BE2C (cell line): ENCODE measurements around the gene BPHL.
"Not testable (repeated sequence)": the region's sequence is repeated elsewhere in the genome, so short reads cannot be mapped to it uniquely, and the experiment has no call there.

ENCODE experiments used
- DNase-seq: peaks from one replicate; pipeline ENCODE4 v3.0.0-alpha.2; 2020
- H3K27me3 ChIP-seq: fragments of 250-450 bp; sonication (Bioruptor Pico); 2 replicates; pipeline ENCODE4 v1.5.1; 2020; ENCODE audit warnings: mild to moderate bottlenecking
- H3K36me3 ChIP-seq: fragments of 250-450 bp; sonication (Bioruptor Pico); 2 replicates; pipeline ENCODE4 v1.5.1; 2020; ENCODE audit warnings: mild to moderate bottlenecking
- H3K4me1 ChIP-seq: fragments of 250-450 bp; sonication (Bioruptor Pico); 2 replicates; pipeline ENCODE4 v1.5.1; 2020
- H3K4me3 ChIP-seq: 2 replicates; pipeline ENCODE4 v1.5.1; 2011; ENCODE audit warnings: low read depth, low read length
- H3K9me3 ChIP-seq: fragments of 250-450 bp; sonication (Bioruptor Pico); 2 replicates; pipeline ENCODE4 v1.5.1; 2020
- TF ChIP-seq, protein P1 (sequence below): IDR thresholded peaks from 2 replicates; pipeline ENCODE4 v1.5.1; 2012; ENCODE audit warnings: mild to moderate bottlenecking, low read depth, low read length

BPHL gene

GRCh38 chr6:3136292-3137011, 17.9 kb downstream of the BPHL start:
- Histone ChIP-seq H3K4me3 (no peak overlapping the region), H3K9me3 (no peaks in the 10 kb centered on the region), H3K27me3 (no peaks in the 10 kb centered on the region), H3K36me3 (peaks cover 19% of the 10 kb centered on the region), H3K4me1 (peaks cover 14% of the 10 kb centered on the region)
- no peak for DNase-seq
- TF ChIP-seq, protein P1, sequence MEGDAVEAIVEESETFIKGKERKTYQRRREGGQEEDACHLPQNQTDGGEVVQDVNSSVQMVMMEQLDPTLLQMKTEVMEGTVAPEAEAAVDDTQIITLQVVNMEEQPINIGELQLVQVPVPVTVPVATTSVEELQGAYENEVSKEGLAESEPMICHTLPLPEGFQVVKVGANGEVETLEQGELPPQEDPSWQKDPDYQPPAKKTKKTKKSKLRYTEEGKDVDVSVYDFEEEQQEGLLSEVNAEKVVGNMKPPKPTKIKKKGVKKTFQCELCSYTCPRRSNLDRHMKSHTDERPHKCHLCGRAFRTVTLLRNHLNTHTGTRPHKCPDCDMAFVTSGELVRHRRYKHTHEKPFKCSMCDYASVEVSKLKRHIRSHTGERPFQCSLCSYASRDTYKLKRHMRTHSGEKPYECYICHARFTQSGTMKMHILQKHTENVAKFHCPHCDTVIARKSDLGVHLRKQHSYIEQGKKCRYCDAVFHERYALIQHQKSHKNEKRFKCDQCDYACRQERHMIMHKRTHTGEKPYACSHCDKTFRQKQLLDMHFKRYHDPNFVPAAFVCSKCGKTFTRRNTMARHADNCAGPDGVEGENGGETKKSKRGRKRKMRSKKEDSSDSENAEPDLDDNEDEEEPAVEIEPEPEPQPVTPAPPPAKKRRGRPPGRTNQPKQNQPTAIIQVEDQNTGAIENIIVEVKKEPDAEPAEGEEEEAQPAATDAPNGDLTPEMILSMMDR, result no peak

- peaks cover 19% of the 10 kb centered on the region for H3K36me3 ChIP-seq
These were observed 18.7 kb downstream of the BPHL start for GRCh38 chr6:3137057-3137777.

DNA sequence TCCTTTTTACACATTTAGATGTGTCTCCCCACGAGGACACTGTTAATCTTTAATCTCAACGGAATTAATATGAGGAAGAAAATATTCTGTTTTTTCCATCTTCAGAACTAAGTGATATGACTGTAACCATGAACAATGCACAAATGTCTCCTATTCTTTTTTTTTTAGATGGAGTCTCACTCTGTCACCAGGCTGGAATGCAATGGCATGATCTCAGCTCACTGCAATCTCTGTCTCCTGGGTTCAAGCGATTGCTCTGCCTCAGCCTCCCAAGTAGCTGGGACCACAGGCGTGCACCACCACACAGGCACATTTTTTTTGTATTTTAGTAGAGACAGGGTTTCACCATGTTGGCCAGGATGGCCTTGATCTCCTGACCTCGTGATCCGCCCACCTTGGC, 19.4 kb downstream of the BPHL start:
- Histone ChIP-seq H3K36me3 (peaks cover 23% of the 10 kb centered on the region), H3K4me1 (peaks cover 14% of the 10 kb centered on the region)
- not testable (repeated sequence) for DNase-seq, H3K9me3 ChIP-seq, H3K4me3 ChIP-seq, H3K27me3 ChIP-seq

More at GRCh38 chr6:3137057-3137777, 18.7 kb downstream of the BPHL start:
- peaks cover 14% of the 10 kb centered on the region for H3K4me1 ChIP-seq
- no peak overlapping the region for H3K4me3 ChIP-seq
- no peaks in the 10 kb centered on the region for H3K9me3 ChIP-seq
- TF ChIP-seq, protein P1, result no peak
- no peaks in the 10 kb centered on the region for H3K27me3 ChIP-seq
- DNase-seq, result no peak

DNA sequence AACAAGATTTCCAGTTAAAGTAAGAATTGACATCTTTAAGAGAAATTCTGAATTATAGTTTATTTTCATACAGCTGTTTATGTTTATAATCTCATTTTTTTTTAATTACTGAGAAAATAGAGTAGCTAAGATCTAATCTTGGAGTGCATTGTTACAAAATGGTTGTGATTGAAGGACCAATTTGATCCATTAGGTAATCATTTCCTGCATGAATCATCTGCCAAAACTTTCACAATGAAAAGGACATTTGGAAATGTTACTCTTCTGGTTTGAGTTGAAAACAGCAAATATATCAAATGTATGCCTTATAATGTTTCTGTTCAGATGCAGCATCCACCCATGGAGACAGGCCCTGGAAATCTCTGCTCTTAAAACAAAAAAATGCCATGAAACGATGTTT, 19.8 kb downstream of the BPHL start:
- Histone ChIP-seq H3K9me3 (no peaks in the 10 kb centered on the region), H3K36me3 (peaks cover 26% of the 10 kb centered on the region), H3K4me3 (no peak overlapping the region), H3K4me1 (peaks cover 14% of the 10 kb centered on the region), H3K27me3 (no peaks in the 10 kb centered on the region)
- no peak for DNase-seq
- TF ChIP-seq, protein P1, result no peak

- H3K9me3 ChIP-seq, result no peaks in the 10 kb centered on the region
- H3K4me1 ChIP-seq, result peaks cover 14% of the 10 kb centered on the region
- DNase-seq, result no peak
- H3K4me3 ChIP-seq, result no peak overlapping the region
- peaks cover 26% of the 10 kb centered on the region for H3K36me3 ChIP-seq
- TF ChIP-seq, protein P1, result no peak
- H3K27me3 ChIP-seq, result no peaks in the 10 kb centered on the region
These were observed 20.8 kb downstream of the BPHL start for GRCh38 chr6:3139090-3139903.

DNA sequence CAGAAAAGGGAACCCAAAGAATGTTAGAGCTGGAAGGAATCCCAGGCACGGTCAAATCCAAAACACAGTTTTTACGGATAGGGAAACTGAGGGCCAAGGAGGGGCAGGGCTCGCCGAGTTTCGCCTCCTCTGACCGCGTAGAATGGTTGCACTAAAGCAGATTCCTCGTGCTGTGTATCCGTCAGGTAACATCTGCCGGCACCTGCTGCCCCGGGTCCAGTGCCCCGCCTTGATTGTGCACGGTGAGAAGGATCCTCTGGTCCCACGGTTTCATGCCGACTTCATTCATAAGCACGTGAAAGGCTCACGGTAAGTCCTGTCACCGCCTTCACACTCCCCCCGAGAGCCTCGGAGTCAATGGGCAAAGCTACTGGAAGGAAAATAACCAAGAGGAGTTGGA, 21.7 kb downstream of the BPHL start:
- Histone ChIP-seq H3K4me3 (no peak overlapping the region), H3K36me3 (peaks cover 26% of the 10 kb centered on the region), H3K9me3 (no peaks in the 10 kb centered on the region), H3K4me1 (peaks cover 14% of the 10 kb centered on the region), H3K27me3 (no peaks in the 10 kb centered on the region)
- TF ChIP-seq, protein P1, result no peak
- no peak for DNase-seq
